MV-4-11 (cell line): ENCODE data around the gene ZNF286A.
"Not testable (repeated sequence)": the region's sequence is repeated elsewhere in the genome, so short reads cannot be mapped to it uniquely, and the experiment has no call there.

Experiments used
- DNase-seq: peaks from one replicate; lab custom pipeline; 2025; lab: John Stamatoyannopoulos, UW

ZNF286A gene

GRCh38 chr17:15699413-15699924 lies at the start of gene ZNF286A:
ZNF286A (plus strand) TSS chr17:15699752; CDS start chr17:15700330, 578 bp downstream.
- peak; percentile 100 for DNase-seq

DNA sequence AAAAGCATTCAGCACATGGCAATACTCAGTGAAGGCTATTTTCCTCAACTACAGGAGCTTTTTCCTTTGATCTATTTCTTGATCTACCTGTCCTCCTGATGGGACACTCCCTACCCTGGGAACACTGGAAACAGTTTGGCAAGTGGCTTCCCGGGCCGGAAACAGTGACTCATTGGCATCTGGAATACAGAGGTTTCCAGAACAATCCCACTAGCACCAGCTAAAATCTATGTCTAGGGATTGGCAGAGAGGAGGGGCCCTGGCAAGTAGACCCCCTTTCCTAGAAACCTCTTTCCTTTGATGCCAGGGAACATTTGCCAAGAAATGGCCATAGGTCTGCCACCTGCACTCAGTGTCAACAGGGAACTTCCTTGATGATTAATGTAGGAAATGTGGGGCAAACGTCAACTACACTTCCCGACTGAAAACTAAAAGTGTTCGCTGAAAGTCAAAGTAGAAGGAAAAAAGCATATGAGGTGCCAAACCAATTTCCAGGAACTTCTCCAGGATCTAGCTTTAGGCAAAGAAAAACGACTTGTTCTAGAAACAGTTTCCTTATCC lies 49.6 kb upstream of the ZNF286A start:
- DNase-seq: no peak

DNA sequence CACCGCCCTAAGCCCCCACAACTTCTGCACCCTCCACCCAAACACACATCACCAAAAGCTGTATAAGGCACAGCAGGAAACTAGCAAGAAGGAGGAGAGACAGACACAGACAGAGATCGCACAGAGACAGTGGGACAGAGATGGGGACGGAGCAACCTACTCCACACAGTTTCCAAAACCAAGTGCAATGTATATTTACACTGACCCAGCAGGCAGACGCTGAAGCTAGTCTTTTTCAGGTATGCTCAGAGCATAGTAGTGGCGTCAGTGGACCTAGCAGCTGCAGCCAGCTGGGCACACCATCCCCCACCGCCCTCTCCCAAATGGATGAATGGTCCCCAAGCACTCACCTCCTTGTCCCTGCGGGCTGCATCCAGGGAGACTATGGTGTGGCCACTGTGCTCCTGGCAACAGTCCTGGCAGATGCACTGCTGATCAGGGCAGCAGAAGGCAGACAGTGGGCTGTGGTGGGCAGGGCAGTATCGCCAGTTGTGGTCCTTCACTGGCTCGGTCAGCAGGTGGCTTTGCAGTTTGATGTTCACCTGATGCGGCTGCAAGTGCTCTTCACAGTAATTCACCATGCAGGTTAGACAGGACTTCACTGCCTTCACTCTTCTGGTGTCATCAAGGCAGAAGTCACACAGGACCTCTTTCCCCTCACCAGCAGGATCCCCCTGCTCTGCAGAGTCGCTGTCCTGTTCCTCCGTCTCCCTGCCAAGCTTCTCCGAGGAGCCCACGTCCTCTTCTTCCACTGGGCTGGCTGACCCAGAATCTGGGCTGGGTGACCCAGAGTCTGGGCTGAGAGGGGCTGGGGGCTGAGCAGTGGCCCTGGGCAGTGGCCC lies 48.6 kb upstream of the ZNF286A start:
- DNase-seq: no peak

DNA sequence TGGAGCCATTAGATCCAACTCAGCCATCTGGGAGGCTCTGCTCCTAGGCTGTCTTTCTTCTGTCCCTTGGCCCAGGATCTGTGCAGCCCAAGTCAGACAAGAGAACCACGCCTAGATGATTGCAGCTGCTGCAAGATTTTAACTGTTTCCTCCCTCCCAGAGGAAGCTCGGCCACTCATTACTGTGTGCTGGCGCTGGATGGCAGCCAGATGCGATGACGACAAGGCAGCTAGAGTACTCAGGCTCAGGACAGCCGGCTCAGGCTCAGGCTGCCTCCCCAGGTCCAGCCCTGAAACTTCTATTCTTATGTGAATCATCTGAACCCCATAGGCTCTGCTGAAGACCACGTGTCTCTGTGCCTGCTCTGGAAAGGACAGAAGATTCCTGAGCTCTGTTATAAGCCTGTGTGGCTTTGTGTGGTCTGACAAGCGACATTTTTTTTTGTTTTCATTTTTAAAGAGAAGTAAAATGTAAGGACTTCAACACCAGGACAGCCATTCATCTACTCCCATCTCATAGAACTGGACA lies 47.9 kb upstream of the ZNF286A start:
- peak; percentile 99 for DNase-seq

DNA sequence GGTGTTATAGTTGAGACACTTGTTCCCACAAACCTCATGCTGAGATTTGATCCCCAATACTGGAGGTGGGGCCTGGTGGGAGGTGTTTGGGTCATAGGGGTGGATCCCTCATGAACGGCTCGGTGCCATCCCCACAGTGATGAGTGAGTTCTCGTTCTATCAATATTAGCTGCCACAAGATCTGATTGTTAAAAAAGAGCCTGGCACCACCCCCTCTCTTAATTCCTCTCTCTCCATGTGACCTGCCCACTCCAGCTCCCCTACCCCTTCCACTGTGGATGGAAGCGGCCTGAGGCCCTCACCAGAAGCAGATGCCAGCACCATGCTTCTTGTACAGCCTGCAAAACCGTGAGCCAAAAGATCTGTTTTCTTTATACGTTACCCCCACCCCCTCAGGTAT lies 46.6 kb upstream of the ZNF286A start:
- DNase-seq: no peak

- peak; percentile 35 for DNase-seq
These were observed 45.2 kb upstream of the ZNF286A start for GRCh38 chr17:15654401-15654800.

DNA sequence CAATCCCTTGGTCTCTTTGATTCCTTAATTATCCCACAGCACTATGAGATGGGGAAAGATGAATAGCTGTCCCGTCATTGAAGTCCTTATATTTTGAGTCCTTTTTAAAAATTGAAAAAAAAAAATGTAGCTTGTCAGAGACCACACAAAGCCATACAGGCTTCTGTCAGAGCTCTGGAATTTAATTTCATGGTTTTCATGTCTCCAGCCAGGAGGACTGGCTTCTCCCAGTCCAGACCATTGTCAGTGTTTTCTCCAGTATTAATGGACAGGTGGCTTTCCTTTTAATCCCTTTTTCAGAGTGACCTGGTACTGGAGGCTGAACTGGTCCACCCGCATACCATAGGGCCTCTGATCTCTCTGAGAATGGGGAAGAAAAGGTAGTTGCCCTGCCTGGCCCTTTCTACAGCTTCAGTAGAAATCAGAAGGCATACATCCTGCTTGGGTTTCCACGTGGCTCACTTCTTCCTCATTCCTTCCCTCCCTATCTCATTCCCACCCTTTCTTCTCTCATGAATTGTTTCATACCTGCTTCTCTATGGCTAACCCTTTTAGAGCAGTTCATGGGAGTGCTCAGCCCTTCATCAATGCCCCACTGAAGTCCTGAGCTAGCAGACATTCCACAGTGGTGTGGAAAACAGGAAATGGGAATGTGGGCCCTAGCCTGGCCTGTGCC lies 44.5 kb upstream of the ZNF286A start:
- DNase-seq: peak; percentile 24

GRCh38 chr17:15657868-15658267 lies 41.7 kb upstream of the ZNF286A start:
- no peak for DNase-seq

GRCh38 chr17:15658296-15658695 lies 41.3 kb upstream of the ZNF286A start:
- DNase-seq: no peak

GRCh38 chr17:15659236-15659635 lies 40.3 kb upstream of the ZNF286A start:
- DNase-seq: no peak

DNA sequence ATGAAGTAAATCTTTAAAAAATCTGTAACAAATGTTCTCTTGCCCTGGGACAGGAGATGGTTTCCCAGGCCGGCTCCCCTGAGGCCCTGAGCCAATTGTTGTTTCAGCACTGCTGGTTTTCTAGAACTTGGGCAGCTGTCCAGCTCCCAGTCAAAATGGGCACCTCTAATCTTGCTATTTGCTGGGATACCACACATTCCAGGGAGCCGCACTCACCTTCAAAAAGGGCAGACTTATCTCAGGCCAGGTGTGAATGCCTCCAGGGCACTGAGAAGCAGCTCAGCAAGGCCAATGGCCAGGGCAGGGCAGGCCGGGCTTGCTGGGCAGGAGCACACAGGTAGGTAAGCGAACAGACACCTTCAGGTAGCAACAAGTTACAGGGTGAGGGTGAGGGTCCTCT lies 39.9 kb upstream of the ZNF286A start:
- no peak for DNase-seq

DNA sequence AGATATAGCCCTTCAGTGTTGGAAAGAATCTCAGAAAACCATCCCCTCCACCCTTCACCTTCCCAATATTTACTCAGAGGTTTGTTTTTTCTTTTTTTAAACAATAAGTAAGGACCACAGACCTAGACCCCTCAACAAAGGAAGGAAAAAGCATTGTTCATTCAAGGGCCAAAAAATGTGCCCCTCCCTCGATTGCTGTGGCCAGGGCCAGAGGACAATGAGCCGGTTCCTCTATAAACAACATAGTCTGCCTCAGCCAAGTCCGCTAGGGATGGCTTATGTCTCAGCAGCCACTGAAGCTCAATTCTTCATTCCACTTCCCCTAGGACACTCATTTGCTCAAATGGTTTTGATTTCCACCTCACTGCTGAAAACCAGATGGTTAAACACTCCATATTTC lies 39.5 kb upstream of the ZNF286A start:
- DNase-seq: no peak

- no peak for DNase-seq
These were observed 36.9 kb upstream of the ZNF286A start for GRCh38 chr17:15662681-15663080.

- DNase-seq: no peak
These were observed 36.4 kb upstream of the ZNF286A start for GRCh38 chr17:15663176-15663575.

DNA sequence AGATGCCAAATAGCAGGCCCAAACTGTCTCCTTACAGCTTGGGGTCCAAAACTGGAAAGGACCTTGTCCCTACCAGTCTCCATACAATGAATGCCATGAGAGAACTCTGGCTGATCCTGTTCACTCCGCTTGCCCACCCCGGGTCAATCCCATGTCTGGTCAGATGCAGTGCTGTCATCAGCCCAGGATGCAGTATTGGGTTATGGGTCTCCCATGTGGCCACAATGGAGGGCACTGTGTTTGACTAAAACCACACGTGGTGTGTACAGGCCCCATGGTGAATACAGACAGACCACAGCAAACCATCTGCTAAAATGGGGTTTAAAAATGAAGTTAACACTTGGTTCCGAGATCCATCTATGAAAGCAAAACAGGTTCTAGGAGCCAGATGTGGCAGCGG lies 35.9 kb upstream of the ZNF286A start:
- no peak for DNase-seq

- not testable (repeated sequence) for DNase-seq
These were observed 30.0 kb upstream of the ZNF286A start for GRCh38 chr17:15669526-15669925.

GRCh38 chr17:15674640-15675039 lies 24.9 kb upstream of the ZNF286A start:
- DNase-seq: not testable (repeated sequence)

- DNase-seq: not testable (repeated sequence)
These were observed 23.6 kb upstream of the ZNF286A start for GRCh38 chr17:15675991-15676390.

DNA sequence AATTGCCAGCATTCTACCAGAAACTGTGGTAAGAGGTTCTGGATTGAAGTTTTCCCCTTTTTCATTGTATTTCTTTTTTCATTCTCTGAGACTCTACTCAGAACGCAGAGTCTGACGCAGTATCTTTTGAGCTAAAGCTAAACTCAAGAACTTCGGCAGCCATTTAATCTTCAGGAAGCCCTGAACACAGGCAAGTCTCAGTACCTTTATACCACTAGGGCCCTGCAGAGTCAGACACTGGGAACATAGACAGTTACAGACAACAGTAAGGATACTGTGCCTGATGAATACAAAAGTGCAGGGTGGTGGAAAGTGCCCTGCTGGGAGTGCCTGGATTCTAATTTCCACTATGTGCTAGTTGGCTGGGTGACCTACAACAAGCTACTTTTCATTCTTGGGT lies 16.4 kb upstream of the ZNF286A start:
- DNase-seq: not testable (repeated sequence)

GRCh38 chr17:15683824-15684478 lies 15.6 kb upstream of the ZNF286A start, which contains the start of gene TRIM16:
TRIM16 (minus strand) TSS chr17:15684311; CDS start chr17:15651609, 32,702 bp downstream.
- DNase-seq: peak; percentile 70

DNA sequence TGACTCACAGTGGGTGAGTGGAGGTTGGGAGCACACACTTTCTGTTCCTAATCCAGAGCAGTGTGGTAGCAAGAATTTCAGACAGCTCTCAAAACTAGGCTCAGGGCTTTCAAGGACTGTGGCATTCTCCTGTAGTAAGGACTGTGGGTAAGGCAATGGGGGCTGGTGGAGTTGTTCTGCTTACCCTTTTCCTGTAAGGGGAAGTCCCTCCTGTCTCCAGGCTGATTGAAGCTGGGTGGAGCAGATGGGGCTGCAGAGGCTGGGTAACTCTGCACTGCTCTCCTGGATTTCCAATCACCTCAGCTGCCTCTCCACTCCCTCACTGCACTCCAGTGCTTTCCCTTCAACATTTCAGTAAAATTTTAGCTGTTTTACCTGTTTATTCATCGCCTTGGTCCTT lies 12.1 kb upstream of the ZNF286A start:
- DNase-seq: peak; percentile 56

DNA sequence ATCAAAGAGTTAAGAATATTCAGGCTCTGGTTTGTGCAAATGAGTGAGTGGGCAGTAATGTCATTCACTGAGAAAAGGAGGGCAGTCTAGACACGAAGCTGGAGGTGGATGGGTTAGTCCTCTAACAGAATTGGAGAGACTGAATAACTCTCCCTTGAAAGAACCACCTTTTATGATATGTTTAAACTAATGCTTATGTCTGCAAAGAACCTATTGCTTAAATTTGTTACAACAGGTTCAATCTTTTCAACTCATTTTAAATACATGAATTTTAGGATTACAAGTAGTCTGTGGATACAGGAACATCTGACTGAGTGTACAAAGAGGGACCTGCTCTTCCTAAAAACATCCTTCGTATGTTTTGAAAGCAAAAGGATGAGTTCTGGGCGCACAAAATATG lies 585 bp upstream of the ZNF286A start:
- not testable (repeated sequence) for DNase-seq
